AG10803 (cell line): ENCODE measurements around the gene ISX.
"Not testable (repeated sequence)": the region's sequence is repeated elsewhere in the genome, so short reads cannot be mapped to it uniquely, and the experiment has no call there.

ENCODE experiments used
- DNase-seq: peaks from one replicate; pipeline ENCODE4 v3.0.0; 2010; ENCODE audit warnings: low read depth
- H3K4me3 ChIP-seq: 2 replicates; pipeline ENCODE4 v1.5.1; 2011; ENCODE audit warnings: mild to moderate bottlenecking, low read length, control low read depth
- CTCF ChIP-seq: conservative IDR thresholded peaks from 2 replicates; pipeline ENCODE4 v1.5.1; 2011; ENCODE audit warnings: mild to moderate bottlenecking, low read length, control low read depth, inconsistent platforms

The ISX gene

DNA sequence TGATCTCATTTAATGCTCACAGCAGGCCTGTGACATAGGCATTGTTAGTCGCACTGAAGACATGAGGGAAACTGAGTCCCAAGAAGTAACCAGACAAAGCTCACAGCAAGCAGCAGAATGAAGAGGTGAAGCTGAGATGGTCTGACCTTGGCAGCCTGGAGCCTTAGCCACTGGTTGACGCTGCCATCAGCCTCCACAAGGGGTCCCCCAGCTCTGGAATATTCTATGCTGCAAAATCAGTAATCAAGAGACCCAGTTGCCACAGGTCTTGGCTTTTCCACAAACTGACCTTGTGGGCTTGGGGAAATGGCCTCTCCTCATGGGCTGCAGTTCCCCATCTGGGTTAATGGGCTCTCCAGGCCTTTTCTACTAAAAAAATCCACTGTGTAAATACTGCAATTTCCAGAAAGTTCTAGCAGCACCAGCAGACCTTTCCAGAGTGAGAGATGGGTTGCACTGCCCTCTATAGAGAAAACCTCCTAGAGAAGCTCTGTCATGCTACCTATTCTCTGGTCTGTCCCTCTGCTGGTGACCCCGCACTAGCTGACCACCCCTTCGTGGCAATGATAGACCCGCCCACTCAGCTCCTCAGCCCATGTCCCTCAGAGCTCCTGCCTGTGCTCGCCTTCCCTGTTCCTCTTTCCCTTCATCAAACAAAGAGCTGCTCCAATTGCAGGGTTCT lies 22.6 kb upstream of the ISX start:
- DNase-seq = no peak
- 0 out of 2 replicates have a peak, but pooled peaks have one; percentile 6 for TF ChIP-seq CTCF
- no peak overlapping the region for H3K4me3 ChIP-seq

DNA sequence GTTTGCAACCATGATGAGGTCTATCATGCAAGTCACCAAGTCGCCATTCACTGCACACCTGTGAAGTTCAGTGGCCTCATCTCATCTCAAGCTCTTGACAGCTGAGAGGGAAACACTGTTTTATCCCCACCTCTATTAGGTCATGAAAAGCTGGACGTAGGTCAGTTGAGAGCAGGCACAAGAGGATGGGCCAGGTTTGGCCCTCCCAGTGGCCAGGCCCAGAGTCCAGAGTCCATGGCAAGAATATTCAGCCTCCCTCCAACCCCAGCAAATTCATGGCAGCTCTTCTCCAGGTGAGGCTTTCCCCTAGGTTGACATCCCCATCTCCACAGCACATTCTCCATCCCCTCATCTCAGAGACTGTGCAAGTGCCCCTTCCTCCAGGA lies 22.0 kb upstream of the ISX start:
- no peak for DNase-seq
- H3K4me3 ChIP-seq = no peak overlapping the region
- no peak for TF ChIP-seq CTCF

DNA sequence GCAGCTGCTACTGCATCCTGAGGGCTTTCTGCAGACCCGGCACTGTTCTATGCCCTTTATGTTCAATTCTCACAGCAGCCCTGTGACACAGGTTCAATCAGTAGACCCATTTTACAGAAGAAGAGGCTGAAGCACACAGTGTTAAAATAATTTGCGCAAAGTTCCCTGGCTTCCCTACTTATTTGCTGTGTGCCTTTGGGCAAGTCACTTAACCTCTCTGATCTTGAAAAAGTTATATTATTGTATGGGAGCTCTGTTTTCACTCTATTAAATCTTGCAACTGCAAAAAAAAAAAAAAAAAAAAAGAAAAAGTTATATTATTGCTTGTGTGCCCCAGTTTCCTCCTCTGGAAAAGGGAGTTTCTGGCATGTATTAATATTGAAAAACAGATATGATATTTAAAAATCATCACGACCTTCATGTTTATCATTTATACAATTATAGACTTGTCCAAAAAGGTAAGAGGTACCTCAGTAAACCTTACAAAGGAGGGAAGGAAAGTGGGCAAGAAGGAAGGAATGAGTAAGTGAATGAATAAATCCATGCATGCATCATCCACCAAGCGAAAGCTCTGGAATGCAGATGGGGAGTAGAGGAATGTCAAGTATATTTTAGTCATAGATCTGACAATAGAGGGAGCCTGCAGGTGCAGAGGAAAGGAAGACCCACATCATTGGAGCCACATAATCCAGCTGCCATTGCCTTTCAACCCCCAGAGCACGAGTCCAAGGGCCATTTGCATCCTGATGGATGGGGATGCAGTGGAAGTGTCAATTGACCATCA lies 21.2 kb upstream of the ISX start:
- no peak for TF ChIP-seq CTCF
- no peak for DNase-seq

GRCh38 chr22:35045451-35045850 lies 20.5 kb upstream of the ISX start:
- no peak for DNase-seq
- TF ChIP-seq CTCF = no peak
- H3K4me3 ChIP-seq = no peak overlapping the region

More for the DNA sequence above, 21.2 kb upstream of the ISX start:
- no peak overlapping the region for H3K4me3 ChIP-seq

GRCh38 chr22:35046744-35047462 lies 19.1 kb upstream of the ISX start:
- DNase-seq = no peak
- H3K4me3 ChIP-seq = no peak overlapping the region
- no peak for TF ChIP-seq CTCF

DNA sequence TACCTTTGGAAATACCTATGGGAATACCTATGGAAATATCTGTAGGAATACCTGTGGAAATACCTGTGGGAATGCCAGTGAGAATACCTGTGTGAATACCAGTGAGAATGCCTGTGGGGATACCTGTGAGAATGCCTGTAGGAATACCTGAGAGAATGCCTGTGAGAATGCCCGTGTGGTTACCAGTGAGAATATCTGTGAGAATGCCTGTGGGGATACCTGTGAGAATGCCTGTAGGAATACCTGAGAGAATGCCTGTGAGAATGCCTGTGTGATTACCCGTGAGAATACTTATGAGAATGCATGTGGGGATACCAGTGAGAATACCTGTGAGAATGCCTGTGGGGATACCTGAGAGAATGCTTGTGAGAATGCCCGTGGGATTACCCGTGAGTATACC lies 15.9 kb upstream of the ISX start:
- not testable (repeated sequence) for DNase-seq, H3K4me3 ChIP-seq

DNA sequence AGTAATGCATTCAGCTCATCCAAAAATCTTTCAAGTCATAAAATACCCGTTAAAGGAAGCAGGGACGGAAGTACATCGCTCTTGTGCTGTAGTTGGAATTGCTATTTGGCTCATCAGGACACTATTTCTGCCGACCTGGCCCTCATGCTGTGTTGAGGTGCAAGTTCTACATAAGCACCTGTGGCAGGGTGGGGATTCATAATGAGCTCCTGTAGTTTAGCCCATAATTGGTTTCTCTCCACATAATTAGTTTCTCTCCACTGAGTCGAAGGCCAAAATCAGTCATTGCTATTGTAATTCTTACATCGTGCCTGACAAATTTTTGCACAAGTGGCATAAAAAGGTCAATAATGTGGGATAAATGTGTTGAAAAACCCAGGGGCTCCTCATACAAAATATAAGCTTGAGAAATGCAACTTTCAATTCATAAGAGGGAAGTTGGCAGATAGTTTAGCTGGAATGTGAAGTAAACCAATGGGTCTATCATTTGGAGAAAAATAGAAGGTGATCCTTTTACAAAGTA lies 14.9 kb upstream of the ISX start:
- TF ChIP-seq CTCF = no peak
- no peak overlapping the region for H3K4me3 ChIP-seq
- no peak for DNase-seq
